ENCODE data around the gene GNA12. TPM values are rescaled to one million over a fixed set of nuclear protein-coding genes. Genes with fewer than 3 reads are reported as not detected.

Gene GNA12
- total and polyA plus RNA-seq, 9 of the 15 experiments (the other 6 are each of a cell fraction or from before 2014, with no cell fraction given) = 0.65 to 32.7 (median 9.6) TPM

DNA sequence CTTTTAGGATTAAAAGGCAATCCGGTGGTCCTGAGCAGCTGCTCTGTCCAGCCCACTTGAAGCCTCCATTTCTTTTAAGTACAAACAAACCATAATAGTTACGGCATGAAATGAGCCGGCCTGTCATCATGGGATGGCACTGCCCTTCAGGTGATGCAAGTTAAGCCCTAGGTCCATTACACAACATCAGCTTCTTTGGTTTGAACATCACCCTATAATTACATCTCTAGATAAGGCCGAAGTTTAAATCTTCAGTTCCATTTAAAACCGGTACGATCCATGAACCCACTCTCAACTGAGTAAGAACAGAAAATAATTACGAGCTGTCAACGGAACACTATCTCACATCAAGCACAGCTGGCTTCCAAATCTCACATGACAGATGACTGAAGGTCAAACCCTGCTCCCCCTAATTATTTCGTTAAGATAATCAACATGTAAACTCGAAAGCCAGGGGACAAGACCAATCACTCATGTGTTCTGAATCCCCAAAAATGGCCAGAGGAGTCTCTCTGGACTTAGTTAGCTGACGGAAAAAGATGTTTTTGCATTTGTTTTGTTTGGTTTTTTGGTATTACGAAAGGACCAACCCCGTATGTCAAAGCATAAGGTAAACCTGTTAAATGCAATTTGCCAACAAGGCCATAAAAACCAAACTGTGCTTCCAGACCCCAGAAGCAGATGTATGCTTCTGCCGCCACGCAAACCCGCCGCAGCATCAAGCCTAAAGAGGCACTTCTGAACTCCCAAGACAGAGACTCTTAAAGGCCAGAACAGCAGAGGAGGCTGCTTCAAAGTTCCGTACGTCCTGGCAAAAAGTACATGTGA is 10.8 kb downstream of the GNA12 start:
- WGBS (ENCODE audit: insufficient coverage, low coverage, missing lambda C conversion rate) = 59% methylated on average over 19 of the region's 19 CpGs
- CTCF ChIA-PET (ENCODE audit: low intra/inter-chr PET ratio) = no interaction called here
- FAIRE-seq = peak; percentile 54
- TF ChIP-seq NBN (IDR thresholded peaks at IDR 0.05; ENCODE audit: low read depth) (no peak), CEBPG (CRISPR knock-in tag; IDR thresholded peaks at IDR 0.05) (no peak), CEBPG (tag; conservative IDR thresholded peaks at IDR 0.05 in 1 of 2, IDR thresholded peaks at IDR 0.05 in 1 of 2) (peak; percentile 68 to 85), MEIS2 (IDR thresholded peaks at IDR 0.05; ENCODE audit: partially characterized antibody) (peak; percentile 63), CBFA2T3 (IDR thresholded peaks at IDR 0.05) (0 out of 2 replicates have a peak, but pooled peaks have one; percentile 11)
- TF ChIP-seq, protein P1, sequence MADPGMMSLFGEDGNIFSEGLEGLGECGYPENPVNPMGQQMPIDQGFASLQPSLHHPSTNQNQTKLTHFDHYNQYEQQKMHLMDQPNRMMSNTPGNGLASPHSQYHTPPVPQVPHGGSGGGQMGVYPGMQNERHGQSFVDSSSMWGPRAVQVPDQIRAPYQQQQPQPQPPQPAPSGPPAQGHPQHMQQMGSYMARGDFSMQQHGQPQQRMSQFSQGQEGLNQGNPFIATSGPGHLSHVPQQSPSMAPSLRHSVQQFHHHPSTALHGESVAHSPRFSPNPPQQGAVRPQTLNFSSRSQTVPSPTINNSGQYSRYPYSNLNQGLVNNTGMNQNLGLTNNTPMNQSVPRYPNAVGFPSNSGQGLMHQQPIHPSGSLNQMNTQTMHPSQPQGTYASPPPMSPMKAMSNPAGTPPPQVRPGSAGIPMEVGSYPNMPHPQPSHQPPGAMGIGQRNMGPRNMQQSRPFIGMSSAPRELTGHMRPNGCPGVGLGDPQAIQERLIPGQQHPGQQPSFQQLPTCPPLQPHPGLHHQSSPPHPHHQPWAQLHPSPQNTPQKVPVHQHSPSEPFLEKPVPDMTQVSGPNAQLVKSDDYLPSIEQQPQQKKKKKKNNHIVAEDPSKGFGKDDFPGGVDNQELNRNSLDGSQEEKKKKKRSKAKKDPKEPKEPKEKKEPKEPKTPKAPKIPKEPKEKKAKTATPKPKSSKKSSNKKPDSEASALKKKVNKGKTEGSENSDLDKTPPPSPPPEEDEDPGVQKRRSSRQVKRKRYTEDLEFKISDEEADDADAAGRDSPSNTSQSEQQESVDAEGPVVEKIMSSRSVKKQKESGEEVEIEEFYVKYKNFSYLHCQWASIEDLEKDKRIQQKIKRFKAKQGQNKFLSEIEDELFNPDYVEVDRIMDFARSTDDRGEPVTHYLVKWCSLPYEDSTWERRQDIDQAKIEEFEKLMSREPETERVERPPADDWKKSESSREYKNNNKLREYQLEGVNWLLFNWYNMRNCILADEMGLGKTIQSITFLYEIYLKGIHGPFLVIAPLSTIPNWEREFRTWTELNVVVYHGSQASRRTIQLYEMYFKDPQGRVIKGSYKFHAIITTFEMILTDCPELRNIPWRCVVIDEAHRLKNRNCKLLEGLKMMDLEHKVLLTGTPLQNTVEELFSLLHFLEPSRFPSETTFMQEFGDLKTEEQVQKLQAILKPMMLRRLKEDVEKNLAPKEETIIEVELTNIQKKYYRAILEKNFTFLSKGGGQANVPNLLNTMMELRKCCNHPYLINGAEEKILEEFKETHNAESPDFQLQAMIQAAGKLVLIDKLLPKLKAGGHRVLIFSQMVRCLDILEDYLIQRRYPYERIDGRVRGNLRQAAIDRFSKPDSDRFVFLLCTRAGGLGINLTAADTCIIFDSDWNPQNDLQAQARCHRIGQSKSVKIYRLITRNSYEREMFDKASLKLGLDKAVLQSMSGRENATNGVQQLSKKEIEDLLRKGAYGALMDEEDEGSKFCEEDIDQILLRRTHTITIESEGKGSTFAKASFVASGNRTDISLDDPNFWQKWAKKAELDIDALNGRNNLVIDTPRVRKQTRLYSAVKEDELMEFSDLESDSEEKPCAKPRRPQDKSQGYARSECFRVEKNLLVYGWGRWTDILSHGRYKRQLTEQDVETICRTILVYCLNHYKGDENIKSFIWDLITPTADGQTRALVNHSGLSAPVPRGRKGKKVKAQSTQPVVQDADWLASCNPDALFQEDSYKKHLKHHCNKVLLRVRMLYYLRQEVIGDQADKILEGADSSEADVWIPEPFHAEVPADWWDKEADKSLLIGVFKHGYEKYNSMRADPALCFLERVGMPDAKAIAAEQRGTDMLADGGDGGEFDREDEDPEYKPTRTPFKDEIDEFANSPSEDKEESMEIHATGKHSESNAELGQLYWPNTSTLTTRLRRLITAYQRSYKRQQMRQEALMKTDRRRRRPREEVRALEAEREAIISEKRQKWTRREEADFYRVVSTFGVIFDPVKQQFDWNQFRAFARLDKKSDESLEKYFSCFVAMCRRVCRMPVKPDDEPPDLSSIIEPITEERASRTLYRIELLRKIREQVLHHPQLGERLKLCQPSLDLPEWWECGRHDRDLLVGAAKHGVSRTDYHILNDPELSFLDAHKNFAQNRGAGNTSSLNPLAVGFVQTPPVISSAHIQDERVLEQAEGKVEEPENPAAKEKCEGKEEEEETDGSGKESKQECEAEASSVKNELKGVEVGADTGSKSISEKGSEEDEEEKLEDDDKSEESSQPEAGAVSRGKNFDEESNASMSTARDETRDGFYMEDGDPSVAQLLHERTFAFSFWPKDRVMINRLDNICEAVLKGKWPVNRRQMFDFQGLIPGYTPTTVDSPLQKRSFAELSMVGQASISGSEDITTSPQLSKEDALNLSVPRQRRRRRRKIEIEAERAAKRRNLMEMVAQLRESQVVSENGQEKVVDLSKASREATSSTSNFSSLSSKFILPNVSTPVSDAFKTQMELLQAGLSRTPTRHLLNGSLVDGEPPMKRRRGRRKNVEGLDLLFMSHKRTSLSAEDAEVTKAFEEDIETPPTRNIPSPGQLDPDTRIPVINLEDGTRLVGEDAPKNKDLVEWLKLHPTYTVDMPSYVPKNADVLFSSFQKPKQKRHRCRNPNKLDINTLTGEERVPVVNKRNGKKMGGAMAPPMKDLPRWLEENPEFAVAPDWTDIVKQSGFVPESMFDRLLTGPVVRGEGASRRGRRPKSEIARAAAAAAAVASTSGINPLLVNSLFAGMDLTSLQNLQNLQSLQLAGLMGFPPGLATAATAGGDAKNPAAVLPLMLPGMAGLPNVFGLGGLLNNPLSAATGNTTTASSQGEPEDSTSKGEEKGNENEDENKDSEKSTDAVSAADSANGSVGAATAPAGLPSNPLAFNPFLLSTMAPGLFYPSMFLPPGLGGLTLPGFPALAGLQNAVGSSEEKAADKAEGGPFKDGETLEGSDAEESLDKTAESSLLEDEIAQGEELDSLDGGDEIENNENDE (IDR thresholded peaks at IDR 0.05; ENCODE audit: low read depth, low read length) = no peak
- TF ChIP-seq, protein P2, sequence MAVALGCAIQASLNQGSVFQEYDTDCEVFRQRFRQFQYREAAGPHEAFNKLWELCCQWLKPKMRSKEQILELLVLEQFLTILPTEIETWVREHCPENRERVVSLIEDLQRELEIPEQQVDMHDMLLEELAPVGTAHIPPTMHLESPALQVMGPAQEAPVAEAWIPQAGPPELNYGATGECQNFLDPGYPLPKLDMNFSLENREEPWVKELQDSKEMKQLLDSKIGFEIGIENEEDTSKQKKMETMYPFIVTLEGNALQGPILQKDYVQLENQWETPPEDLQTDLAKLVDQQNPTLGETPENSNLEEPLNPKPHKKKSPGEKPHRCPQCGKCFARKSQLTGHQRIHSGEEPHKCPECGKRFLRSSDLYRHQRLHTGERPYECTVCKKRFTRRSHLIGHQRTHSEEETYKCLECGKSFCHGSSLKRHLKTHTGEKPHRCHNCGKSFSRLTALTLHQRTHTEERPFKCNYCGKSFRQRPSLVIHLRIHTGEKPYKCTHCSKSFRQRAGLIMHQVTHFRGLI (CRISPR knock-in tag; IDR thresholded peaks at IDR 0.05) = no peak

More for the DNA sequence above, 10.8 kb downstream of the GNA12 start:
- POLR2A ChIA-PET = interaction anchor here (1.2 kb wide), 1 partner anchor 11 kb away, joined by 3 read pairs; no protein-coding TSS in a partner anchor
- H3K4me3 ChIP-seq = no peak overlapping the region
- no peak overlapping the region for H3K9ac ChIP-seq (ENCODE audit: insufficient read depth in 1 of 2, low read depth in 2 of 2, low read length in 2 of 2)
- BruUV-seq (replicated peaks) = no TSS peak
- H3K36me3 ChIP-seq (ENCODE audit: control insufficient read depth, insufficient read depth, low read length) = peaks cover 15% of the 10 kb centered on the region; the same call in 2 of the 3 replicates
- H4K20me1 ChIP-seq (replicated peaks; ENCODE audit: control insufficient read depth, insufficient read depth, low read length) = peaks cover 23% of the 10 kb centered on the region; the same call in 1 of the 2 replicates
- DNase-seq (ENCODE audit: extremely low read depth in 1 of 4, low spot score in 3 of 4) (no peak), ATAC-seq (no peak)
- H3K9me3 ChIP-seq (replicated peaks; ENCODE audit: control insufficient read depth, insufficient read depth, low read depth, low read length) = no peaks in the 10 kb centered on the region
- no peak overlapping the region for H3K27ac ChIP-seq (ENCODE audit: extremely low read depth, low read depth, low read length)
- intact Hi-C loops (cut with micrococcal nuclease) (no loop called here), in situ Hi-C loops (cut with MboI) (no loop called here)
- peaks cover 11% of the 10 kb centered on the region; the same call in 2 of the 3 replicates for H3K79me2 ChIP-seq (ENCODE audit: control insufficient read depth, insufficient read depth, low read length)
- H3K27me3 ChIP-seq (ENCODE audit: control insufficient read depth in 2 of 2, insufficient read depth in 2 of 2, low read length in 2 of 2) = no peaks in the 10 kb centered on the region
- no peak overlapping the region for H3K4me2 ChIP-seq (ENCODE audit: insufficient read depth, low read length)
- no peak overlapping the region for H2AFZ ChIP-seq (ENCODE audit: low read depth, low read length)
- H3K4me1 ChIP-seq (replicated peaks in 1 of 2; ENCODE audit: control insufficient read depth in 2 of 2, insufficient read depth in 2 of 2, low read length in 2 of 2) = peaks cover 5 to 8% of the 10 kb centered on the region in 2 experiments; a peak in 3 of 5 replicates
- peaks cover 4% of the 10 kb centered on the region for H3K9me1 ChIP-seq (ENCODE audit: control insufficient read depth, insufficient read depth, low read length)

All from K562 (cell line).